ENCODE data around the gene IER3IP1.

GRCh38 chr18:47180765-47181164 is 4.6 kb upstream of the IER3IP1 start:
- TF ChIP-seq, protein P1, sequence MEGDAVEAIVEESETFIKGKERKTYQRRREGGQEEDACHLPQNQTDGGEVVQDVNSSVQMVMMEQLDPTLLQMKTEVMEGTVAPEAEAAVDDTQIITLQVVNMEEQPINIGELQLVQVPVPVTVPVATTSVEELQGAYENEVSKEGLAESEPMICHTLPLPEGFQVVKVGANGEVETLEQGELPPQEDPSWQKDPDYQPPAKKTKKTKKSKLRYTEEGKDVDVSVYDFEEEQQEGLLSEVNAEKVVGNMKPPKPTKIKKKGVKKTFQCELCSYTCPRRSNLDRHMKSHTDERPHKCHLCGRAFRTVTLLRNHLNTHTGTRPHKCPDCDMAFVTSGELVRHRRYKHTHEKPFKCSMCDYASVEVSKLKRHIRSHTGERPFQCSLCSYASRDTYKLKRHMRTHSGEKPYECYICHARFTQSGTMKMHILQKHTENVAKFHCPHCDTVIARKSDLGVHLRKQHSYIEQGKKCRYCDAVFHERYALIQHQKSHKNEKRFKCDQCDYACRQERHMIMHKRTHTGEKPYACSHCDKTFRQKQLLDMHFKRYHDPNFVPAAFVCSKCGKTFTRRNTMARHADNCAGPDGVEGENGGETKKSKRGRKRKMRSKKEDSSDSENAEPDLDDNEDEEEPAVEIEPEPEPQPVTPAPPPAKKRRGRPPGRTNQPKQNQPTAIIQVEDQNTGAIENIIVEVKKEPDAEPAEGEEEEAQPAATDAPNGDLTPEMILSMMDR (conservative IDR thresholded peaks at IDR 0.05) = no peak
- no peak for TF ChIP-seq EZH2 (IDR thresholded peaks at IDR 0.05; ENCODE audit: low read depth)
